WTC11 (cell line): ENCODE measurements around the gene CADM2. TPM values are rescaled to one million over a fixed set of nuclear protein-coding genes. Genes with fewer than 3 reads are reported as not detected.

ENCODE experiments used
- ATAC-seq: fragments of 200-7000 bp; cut with Tn5 transposase; 2 replicates; pipeline ENCODE4 v1.10.0; 2021; ENCODE audit warnings: mild to moderate bottlenecking, moderate library complexity
- CTCF ChIA-PET: fragments of 300-600 bp; sonication (Branson Sonifier 250); formaldehyde crosslinking; loops from one replicate; lab custom pipeline; 2021; ENCODE audit warnings: antibody characterized with exemption; lab: Charles Lee
- POLR2A ChIA-PET: fragments of 350-600 bp; sonication (Branson Sonifier 250); formaldehyde crosslinking; loops from one replicate; lab custom pipeline; 2021; ENCODE audit warnings: antibody characterized with exemption; lab: Charles Lee
- DNase-seq: peaks from one replicate; pipeline ENCODE4 v3.0.0; 2021; ENCODE audit warnings: low spot score
- H3K27ac Mint-ChIP-seq: 2 replicates; pipeline ENCODE4 v1.8.0; 2021; ENCODE audit warnings: mixed read lengths
- H3K27me3 Mint-ChIP-seq: 2 replicates; pipeline ENCODE4 v1.8.0; 2021; ENCODE audit warnings: low read depth, mild to moderate bottlenecking, moderate library complexity, mixed read lengths
- H3K36me3 Mint-ChIP-seq: 2 replicates; pipeline ENCODE4 v1.8.0; 2021; ENCODE audit warnings: mixed read lengths
- H3K4me1 Mint-ChIP-seq: 2 replicates; pipeline ENCODE4 v1.8.0; 2022; ENCODE audit warnings: mixed read lengths
- H3K4me3 Mint-ChIP-seq: 2 replicates; pipeline ENCODE4 v1.8.0; 2021; ENCODE audit warnings: mild to moderate bottlenecking, moderate library complexity, mixed read lengths
- H3K9me3 Mint-ChIP-seq: 2 replicates; pipeline ENCODE4 v1.8.0; 2021; ENCODE audit warnings: mixed read lengths
- ATF1 ChIP-seq: sonication (generic); formaldehyde crosslinking; IDR thresholded peaks from 2 replicates; pipeline ENCODE4 v1.8.1; 2023; ENCODE audit warnings: mild to moderate bottlenecking, moderate library complexity, missing genetic modification reagents
- ESRRA ChIP-seq: sonication (generic); formaldehyde crosslinking; IDR thresholded peaks from 2 replicates; pipeline ENCODE4 v1.8.1; 2022; ENCODE audit warnings: mild to moderate bottlenecking, missing genetic modification reagents, borderline replicate concordance
- HMGA2 ChIP-seq: fragments of 250-450 bp; sonication (Bioruptor Pico); IDR thresholded peaks from 2 replicates; pipeline ENCODE4 v1.4.0; 2021; ENCODE audit warnings: mild to moderate bottlenecking, moderate library complexity
- SMAD4 ChIP-seq: sonication (generic); formaldehyde crosslinking; IDR thresholded peaks from 2 replicates; pipeline ENCODE4 v1.8.0; 2022; ENCODE audit warnings: mild to moderate bottlenecking, missing genetic modification reagents
- TEAD1 ChIP-seq: sonication (generic); formaldehyde crosslinking; IDR thresholded peaks from 2 replicates; pipeline ENCODE4 v1.8.0; 2022; ENCODE audit warnings: mild to moderate bottlenecking, missing genetic modification reagents
- ZNF121 ChIP-seq: sonication (generic); formaldehyde crosslinking; IDR thresholded peaks from 2 replicates; pipeline ENCODE4 v1.8.0; 2023; ENCODE audit warnings: missing genetic modification reagents
- ZNF219 ChIP-seq: sonication (generic); formaldehyde crosslinking; IDR thresholded peaks from 2 replicates; pipeline ENCODE4 v1.8.0; 2023; ENCODE audit warnings: missing genetic modification reagents, mild to moderate bottlenecking, borderline replicate concordance
- ZNF416 ChIP-seq: fragments of 250-450 bp; sonication (Bioruptor Pico); IDR thresholded peaks from 2 replicates; pipeline ENCODE4 v1.9.0; 2021; ENCODE audit warnings: mild to moderate bottlenecking, inconsistent platforms
- total RNA-seq: library from RNA; stranded (reverse); gene quantifications from 3 replicates; pipeline ENCODE4 v1.2.3, GENCODE V29; 2021
- TF ChIP-seq, protein P1 (sequence below): sonication (generic); formaldehyde crosslinking; IDR thresholded peaks from 2 replicates; pipeline ENCODE4 v1.8.1; 2023; ENCODE audit warnings: mild to moderate bottlenecking, missing genetic modification reagents, borderline replicate concordance
- TF ChIP-seq, protein P2 (sequence below): fragments of 250-450 bp; sonication (Bioruptor Pico); conservative IDR thresholded peaks from 2 replicates; pipeline ENCODE4 v1.9.0; 2021; ENCODE audit warnings: mild to moderate bottlenecking
- TF ChIP-seq, protein P3 (sequence below): sonication (generic); formaldehyde crosslinking; conservative IDR thresholded peaks from 2 replicates; pipeline ENCODE4 v1.8.1; 2022; ENCODE audit warnings: mild to moderate bottlenecking, missing genetic modification reagents
- TF ChIP-seq, protein P4 (sequence below): sonication (generic); formaldehyde crosslinking; IDR thresholded peaks from 2 replicates; pipeline ENCODE4 v1.8.0; 2023; ENCODE audit warnings: mild to moderate bottlenecking, missing genetic modification reagents
- TF ChIP-seq, protein P5 (sequence below): sonication (generic); formaldehyde crosslinking; IDR thresholded peaks from 2 replicates; pipeline ENCODE4 v1.8.1; 2023; ENCODE audit warnings: mild to moderate bottlenecking, missing genetic modification reagents
- TF ChIP-seq, protein P6 (sequence below): sonication (generic); formaldehyde crosslinking; IDR thresholded peaks from 2 replicates; pipeline ENCODE4 v1.8.0; 2022; ENCODE audit warnings: missing genetic modification reagents
- TF ChIP-seq, protein P7 (sequence below): sonication (generic); formaldehyde crosslinking; IDR thresholded peaks from 2 replicates; pipeline ENCODE4 v1.8.1; 2023; ENCODE audit warnings: mild to moderate bottlenecking, missing genetic modification reagents
- TF ChIP-seq, protein P8 (sequence below): fragments of 250-450 bp; sonication (Bioruptor Pico); IDR thresholded peaks from 2 replicates; pipeline ENCODE4 v1.9.0; 2021; ENCODE audit warnings: mild to moderate bottlenecking
- TF ChIP-seq, protein P9 (sequence below): sonication (generic); formaldehyde crosslinking; IDR thresholded peaks from 2 replicates; pipeline ENCODE4 v1.8.1; 2022; ENCODE audit warnings: low read depth, missing genetic modification reagents, borderline replicate concordance
- TF ChIP-seq, protein P10 (sequence below): sonication (generic); formaldehyde crosslinking; IDR thresholded peaks from 2 replicates; pipeline ENCODE4 v1.8.0; 2022; ENCODE audit warnings: mild to moderate bottlenecking, missing genetic modification reagents

Gene CADM2
- total RNA-seq, 1 experiment from 2014 or later = 18.8 TPM

DNA sequence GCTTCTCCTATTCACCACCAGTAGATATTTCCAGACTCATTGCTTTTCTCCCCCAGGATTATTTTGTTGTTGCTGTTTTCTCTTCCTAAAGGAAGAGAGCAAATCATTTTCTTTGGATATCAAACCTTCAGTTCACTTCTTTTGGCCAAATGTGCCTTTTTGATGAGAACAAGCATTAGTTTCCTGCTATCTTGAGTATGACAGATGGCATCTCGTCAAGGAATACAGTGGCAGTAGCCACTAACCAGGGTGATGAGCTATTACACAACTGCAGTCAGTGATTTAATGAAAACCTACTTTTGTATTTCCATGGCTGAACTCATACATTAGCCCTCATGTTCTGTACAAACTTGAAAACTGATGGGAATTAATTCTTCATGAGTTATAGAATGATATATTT, 354.6 kb downstream of the CADM2 start:
- DNase-seq (no peak), ATAC-seq (no peak)
- peaks cover 13% of the 10 kb centered on the region for H3K9me3 Mint-ChIP-seq
- ChIA-PET CTCF (no interaction called here), POLR2A (no interaction called here)
- no peak overlapping the region for H3K4me3 Mint-ChIP-seq
- no peaks in the 10 kb centered on the region for H3K4me1 Mint-ChIP-seq
- no peak overlapping the region for H3K27ac Mint-ChIP-seq
- no peaks in the 10 kb centered on the region for H3K27me3 Mint-ChIP-seq
- TF ChIP-seq, protein P1, sequence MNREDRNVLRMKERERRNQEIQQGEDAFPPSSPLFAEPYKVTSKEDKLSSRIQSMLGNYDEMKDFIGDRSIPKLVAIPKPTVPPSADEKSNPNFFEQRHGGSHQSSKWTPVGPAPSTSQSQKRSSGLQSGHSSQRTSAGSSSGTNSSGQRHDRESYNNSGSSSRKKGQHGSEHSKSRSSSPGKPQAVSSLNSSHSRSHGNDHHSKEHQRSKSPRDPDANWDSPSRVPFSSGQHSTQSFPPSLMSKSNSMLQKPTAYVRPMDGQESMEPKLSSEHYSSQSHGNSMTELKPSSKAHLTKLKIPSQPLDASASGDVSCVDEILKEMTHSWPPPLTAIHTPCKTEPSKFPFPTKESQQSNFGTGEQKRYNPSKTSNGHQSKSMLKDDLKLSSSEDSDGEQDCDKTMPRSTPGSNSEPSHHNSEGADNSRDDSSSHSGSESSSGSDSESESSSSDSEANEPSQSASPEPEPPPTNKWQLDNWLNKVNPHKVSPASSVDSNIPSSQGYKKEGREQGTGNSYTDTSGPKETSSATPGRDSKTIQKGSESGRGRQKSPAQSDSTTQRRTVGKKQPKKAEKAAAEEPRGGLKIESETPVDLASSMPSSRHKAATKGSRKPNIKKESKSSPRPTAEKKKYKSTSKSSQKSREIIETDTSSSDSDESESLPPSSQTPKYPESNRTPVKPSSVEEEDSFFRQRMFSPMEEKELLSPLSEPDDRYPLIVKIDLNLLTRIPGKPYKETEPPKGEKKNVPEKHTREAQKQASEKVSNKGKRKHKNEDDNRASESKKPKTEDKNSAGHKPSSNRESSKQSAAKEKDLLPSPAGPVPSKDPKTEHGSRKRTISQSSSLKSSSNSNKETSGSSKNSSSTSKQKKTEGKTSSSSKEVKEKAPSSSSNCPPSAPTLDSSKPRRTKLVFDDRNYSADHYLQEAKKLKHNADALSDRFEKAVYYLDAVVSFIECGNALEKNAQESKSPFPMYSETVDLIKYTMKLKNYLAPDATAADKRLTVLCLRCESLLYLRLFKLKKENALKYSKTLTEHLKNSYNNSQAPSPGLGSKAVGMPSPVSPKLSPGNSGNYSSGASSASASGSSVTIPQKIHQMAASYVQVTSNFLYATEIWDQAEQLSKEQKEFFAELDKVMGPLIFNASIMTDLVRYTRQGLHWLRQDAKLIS (CRISPR knock-in tag) = no peak
- TF ChIP-seq, protein P2, sequence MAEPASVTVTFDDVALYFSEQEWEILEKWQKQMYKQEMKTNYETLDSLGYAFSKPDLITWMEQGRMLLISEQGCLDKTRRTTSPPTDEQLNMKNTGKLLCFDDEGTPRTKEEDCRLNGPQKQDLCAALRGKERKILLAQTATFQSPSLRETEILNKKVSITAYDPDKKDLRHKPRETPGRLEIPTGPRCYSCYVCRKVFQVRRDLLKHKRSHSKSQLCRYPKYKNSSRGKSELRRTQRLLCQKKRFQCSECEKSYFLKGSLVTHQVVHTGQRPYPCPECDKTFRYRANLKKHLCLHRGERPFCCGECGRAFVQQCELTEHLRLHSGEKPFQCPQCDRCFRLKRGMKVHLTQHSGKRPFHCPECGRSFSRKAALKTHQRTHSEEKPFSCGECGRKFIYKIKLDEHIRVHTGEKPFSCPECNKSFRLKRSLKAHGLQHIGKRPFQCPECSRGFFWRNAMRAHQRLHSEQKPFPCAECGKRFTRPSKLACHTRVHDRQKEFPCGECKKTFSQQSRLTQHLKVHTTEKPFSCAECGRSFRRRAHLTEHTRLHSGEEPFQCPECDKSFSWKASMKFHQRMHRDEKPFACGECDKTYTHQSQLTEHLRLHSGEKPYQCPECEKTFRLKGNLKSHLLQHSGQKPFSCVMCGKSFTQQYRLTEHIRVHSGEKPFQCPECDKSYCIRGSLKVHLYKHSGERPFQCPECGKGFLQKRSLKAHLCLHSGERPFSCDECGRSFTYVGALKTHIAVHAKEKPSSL = no peak
- no peak for TF ChIP-seq ZNF121 (CRISPR knock-in tag)
- TF ChIP-seq, protein P3, sequence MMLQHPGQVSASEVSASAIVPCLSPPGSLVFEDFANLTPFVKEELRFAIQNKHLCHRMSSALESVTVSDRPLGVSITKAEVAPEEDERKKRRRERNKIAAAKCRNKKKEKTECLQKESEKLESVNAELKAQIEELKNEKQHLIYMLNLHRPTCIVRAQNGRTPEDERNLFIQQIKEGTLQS = no peak
- TF ChIP-seq ZNF416 = no peak
- TF ChIP-seq, protein P4, sequence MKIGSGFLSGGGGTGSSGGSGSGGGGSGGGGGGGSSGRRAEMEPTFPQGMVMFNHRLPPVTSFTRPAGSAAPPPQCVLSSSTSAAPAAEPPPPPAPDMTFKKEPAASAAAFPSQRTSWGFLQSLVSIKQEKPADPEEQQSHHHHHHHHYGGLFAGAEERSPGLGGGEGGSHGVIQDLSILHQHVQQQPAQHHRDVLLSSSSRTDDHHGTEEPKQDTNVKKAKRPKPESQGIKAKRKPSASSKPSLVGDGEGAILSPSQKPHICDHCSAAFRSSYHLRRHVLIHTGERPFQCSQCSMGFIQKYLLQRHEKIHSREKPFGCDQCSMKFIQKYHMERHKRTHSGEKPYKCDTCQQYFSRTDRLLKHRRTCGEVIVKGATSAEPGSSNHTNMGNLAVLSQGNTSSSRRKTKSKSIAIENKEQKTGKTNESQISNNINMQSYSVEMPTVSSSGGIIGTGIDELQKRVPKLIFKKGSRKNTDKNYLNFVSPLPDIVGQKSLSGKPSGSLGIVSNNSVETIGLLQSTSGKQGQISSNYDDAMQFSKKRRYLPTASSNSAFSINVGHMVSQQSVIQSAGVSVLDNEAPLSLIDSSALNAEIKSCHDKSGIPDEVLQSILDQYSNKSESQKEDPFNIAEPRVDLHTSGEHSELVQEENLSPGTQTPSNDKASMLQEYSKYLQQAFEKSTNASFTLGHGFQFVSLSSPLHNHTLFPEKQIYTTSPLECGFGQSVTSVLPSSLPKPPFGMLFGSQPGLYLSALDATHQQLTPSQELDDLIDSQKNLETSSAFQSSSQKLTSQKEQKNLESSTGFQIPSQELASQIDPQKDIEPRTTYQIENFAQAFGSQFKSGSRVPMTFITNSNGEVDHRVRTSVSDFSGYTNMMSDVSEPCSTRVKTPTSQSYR = no peak
- TF ChIP-seq, protein P5, sequence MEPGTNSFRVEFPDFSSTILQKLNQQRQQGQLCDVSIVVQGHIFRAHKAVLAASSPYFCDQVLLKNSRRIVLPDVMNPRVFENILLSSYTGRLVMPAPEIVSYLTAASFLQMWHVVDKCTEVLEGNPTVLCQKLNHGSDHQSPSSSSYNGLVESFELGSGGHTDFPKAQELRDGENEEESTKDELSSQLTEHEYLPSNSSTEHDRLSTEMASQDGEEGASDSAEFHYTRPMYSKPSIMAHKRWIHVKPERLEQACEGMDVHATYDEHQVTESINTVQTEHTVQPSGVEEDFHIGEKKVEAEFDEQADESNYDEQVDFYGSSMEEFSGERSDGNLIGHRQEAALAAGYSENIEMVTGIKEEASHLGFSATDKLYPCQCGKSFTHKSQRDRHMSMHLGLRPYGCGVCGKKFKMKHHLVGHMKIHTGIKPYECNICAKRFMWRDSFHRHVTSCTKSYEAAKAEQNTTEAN (CRISPR knock-in tag) = no peak
- TF ChIP-seq, protein P6, sequence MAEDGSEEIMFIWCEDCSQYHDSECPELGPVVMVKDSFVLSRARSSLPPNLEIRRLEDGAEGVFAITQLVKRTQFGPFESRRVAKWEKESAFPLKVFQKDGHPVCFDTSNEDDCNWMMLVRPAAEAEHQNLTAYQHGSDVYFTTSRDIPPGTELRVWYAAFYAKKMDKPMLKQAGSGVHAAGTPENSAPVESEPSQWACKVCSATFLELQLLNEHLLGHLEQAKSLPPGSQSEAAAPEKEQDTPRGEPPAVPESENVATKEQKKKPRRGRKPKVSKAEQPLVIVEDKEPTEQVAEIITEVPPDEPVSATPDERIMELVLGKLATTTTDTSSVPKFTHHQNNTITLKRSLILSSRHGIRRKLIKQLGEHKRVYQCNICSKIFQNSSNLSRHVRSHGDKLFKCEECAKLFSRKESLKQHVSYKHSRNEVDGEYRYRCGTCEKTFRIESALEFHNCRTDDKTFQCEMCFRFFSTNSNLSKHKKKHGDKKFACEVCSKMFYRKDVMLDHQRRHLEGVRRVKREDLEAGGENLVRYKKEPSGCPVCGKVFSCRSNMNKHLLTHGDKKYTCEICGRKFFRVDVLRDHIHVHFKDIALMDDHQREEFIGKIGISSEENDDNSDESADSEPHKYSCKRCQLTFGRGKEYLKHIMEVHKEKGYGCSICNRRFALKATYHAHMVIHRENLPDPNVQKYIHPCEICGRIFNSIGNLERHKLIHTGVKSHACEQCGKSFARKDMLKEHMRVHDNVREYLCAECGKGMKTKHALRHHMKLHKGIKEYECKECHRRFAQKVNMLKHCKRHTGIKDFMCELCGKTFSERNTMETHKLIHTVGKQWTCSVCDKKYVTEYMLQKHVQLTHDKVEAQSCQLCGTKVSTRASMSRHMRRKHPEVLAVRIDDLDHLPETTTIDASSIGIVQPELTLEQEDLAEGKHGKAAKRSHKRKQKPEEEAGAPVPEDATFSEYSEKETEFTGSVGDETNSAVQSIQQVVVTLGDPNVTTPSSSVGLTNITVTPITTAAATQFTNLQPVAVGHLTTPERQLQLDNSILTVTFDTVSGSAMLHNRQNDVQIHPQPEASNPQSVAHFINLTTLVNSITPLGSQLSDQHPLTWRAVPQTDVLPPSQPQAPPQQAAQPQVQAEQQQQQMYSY (CRISPR knock-in tag) = no peak
- TF ChIP-seq, protein P7, sequence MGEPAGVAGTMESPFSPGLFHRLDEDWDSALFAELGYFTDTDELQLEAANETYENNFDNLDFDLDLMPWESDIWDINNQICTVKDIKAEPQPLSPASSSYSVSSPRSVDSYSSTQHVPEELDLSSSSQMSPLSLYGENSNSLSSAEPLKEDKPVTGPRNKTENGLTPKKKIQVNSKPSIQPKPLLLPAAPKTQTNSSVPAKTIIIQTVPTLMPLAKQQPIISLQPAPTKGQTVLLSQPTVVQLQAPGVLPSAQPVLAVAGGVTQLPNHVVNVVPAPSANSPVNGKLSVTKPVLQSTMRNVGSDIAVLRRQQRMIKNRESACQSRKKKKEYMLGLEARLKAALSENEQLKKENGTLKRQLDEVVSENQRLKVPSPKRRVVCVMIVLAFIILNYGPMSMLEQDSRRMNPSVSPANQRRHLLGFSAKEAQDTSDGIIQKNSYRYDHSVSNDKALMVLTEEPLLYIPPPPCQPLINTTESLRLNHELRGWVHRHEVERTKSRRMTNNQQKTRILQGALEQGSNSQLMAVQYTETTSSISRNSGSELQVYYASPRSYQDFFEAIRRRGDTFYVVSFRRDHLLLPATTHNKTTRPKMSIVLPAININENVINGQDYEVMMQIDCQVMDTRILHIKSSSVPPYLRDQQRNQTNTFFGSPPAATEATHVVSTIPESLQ (CRISPR knock-in tag) = no peak
- TF ChIP-seq ESRRA (CRISPR knock-in tag) = no peak
- TF ChIP-seq, protein P8, sequence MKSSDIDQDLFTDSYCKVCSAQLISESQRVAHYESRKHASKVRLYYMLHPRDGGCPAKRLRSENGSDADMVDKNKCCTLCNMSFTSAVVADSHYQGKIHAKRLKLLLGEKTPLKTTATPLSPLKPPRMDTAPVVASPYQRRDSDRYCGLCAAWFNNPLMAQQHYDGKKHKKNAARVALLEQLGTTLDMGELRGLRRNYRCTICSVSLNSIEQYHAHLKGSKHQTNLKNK = no peak
- TF ChIP-seq, protein P9, sequence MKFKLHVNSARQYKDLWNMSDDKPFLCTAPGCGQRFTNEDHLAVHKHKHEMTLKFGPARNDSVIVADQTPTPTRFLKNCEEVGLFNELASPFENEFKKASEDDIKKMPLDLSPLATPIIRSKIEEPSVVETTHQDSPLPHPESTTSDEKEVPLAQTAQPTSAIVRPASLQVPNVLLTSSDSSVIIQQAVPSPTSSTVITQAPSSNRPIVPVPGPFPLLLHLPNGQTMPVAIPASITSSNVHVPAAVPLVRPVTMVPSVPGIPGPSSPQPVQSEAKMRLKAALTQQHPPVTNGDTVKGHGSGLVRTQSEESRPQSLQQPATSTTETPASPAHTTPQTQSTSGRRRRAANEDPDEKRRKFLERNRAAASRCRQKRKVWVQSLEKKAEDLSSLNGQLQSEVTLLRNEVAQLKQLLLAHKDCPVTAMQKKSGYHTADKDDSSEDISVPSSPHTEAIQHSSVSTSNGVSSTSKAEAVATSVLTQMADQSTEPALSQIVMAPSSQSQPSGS (CRISPR knock-in tag) = no peak
- TF ChIP-seq ZNF219 = no peak
- no peak for TF ChIP-seq TEAD1 (CRISPR knock-in tag)
- TF ChIP-seq ATF1 (CRISPR knock-in tag) = no peak
- no peak for TF ChIP-seq SMAD4
- no peak for TF ChIP-seq HMGA2
- TF ChIP-seq, protein P10, sequence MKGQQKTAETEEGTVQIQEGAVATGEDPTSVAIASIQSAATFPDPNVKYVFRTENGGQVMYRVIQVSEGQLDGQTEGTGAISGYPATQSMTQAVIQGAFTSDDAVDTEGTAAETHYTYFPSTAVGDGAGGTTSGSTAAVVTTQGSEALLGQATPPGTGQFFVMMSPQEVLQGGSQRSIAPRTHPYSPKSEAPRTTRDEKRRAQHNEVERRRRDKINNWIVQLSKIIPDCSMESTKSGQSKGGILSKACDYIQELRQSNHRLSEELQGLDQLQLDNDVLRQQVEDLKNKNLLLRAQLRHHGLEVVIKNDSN (CRISPR knock-in tag) = no peak
- TF ChIP-seq, all 79 proteins: peak for 0
- H3K36me3 Mint-ChIP-seq = no peaks in the 10 kb centered on the region
